CD4-positive, alpha-beta memory T cell (primary cell): ENCODE data around the gene TIMM44. TPM values are rescaled to one million over a fixed set of nuclear protein-coding genes. Genes with fewer than 3 reads are reported as not detected.
"Not testable (repeated sequence)": the region's sequence is repeated elsewhere in the genome, so short reads cannot be mapped to it uniquely, and the experiment has no call there.

Experiments used
- CTCF ChIA-PET: fragments of 350-600 bp; sonication (Branson Sonifier 250); formaldehyde crosslinking; loops from one replicate; lab custom pipeline; 2021; ENCODE audit warnings: inconsistent platforms; ENCODE audit not compliant: partially characterized antibody; lab: Charles Lee
- POLR2A ChIA-PET: fragments of 350-600 bp; sonication (Branson Sonifier 250); formaldehyde crosslinking; loops from one replicate; lab custom pipeline; 2021; ENCODE audit not compliant: partially characterized antibody; lab: Charles Lee
- DNase-seq, 5 donors: peaks; one replicate each; pipeline versions ENCODE4 v3.0.0 to v3.0.0-alpha.2; 2020 to 2022; ENCODE audit warnings: mixed read lengths in 1 of 5
- H3K27ac ChIP-seq: one replicate; pipeline ENCODE4 v1.7.0; 2013; ENCODE audit warnings: low read depth, low read length
- H3K27me3 ChIP-seq: 2 replicates; pipeline ENCODE4 v1.7.0; 2013; ENCODE audit warnings: mild to moderate bottlenecking, low read length, moderate library complexity; ENCODE audit not compliant: insufficient read depth
- H3K36me3 ChIP-seq: 2 replicates; pipeline ENCODE4 v1.7.0; 2013; ENCODE audit warnings: mild to moderate bottlenecking, low read length, moderate library complexity; ENCODE audit not compliant: insufficient read depth
- H3K4me1 ChIP-seq: 2 replicates; pipeline ENCODE4 v1.7.0; 2013; ENCODE audit warnings: mild to moderate bottlenecking, low read length, moderate library complexity; ENCODE audit not compliant: insufficient read depth
- H3K4me3 ChIP-seq, 2 donors: one replicate each; pipeline ENCODE4 v1.7.0; 2013; ENCODE audit warnings: low read length in 2 of 2, mild to moderate bottlenecking in 1 of 2
- H3K9me3 ChIP-seq, 2 donors: one replicate each; pipeline ENCODE4 v1.7.0; 2013; ENCODE audit warnings: low read length in 2 of 2, control low read depth in 1 of 2; ENCODE audit not compliant: control insufficient read depth in 1 of 2
- H3K27ac Mint-ChIP-seq, 7 donors: one replicate each; pipeline ENCODE4 v1.8.0; 2020 to 2021; ENCODE audit warnings: mixed read lengths in 7 of 7, mild to moderate bottlenecking in 6 of 7, inconsistent platforms in 3 of 7, moderate library complexity in 3 of 7
- H3K27me3 Mint-ChIP-seq, 2 donors: one replicate each; pipeline ENCODE4 v1.8.0; 2020 to 2021; ENCODE audit warnings: mixed read lengths in 2 of 2
- H3K36me3 Mint-ChIP-seq, 2 donors: one replicate each; pipeline ENCODE4 v1.8.0; 2020 to 2021; ENCODE audit warnings: mixed read lengths in 2 of 2, inconsistent platforms in 1 of 2, mild to moderate bottlenecking in 1 of 2
- H3K4me1 Mint-ChIP-seq, 4 donors: one replicate each; pipeline ENCODE4 v1.8.0; 2020 to 2021; ENCODE audit warnings: mixed read lengths in 4 of 4, mild to moderate bottlenecking in 1 of 4
- H3K4me3 Mint-ChIP-seq, 8 donors: one replicate each; pipeline ENCODE4 v1.8.0; 2020 to 2021; ENCODE audit warnings: mixed read lengths in 8 of 8, mild to moderate bottlenecking in 7 of 8, moderate library complexity in 6 of 8, inconsistent platforms in 3 of 8
- H3K9me3 Mint-ChIP-seq, 8 donors: one replicate each; pipeline ENCODE4 v1.8.0; 2020 to 2021; ENCODE audit warnings: mixed read lengths in 8 of 8, mild to moderate bottlenecking in 5 of 8, inconsistent platforms in 3 of 8, moderate library complexity in 1 of 8
- intact Hi-C: fragments of 100-400 bp; cut with micrococcal nuclease; formaldehyde crosslinking; loops from one replicate; pipeline ENCODE4 v1.15.1; 2023
- polyA plus RNA-seq, 2 donors: library from polyadenylated mRNA; unstranded; fragments of 300-500 nt; fragmentation: Illumina TruSeq; gene quantifications; one replicate each; pipeline ENCODE4 v1.2.3, GENCODE V29; 2021
- total RNA-seq, 2 experiments: library from RNA; stranded (reverse); gene quantifications; one replicate each; pipeline ENCODE4 v1.2.3, GENCODE V29; 2021

Gene TIMM44
- total and polyA plus RNA-seq, 4 experiments from 2014 or later: 11.6 to 71.9 (median 43.5) TPM

- CTCF ChIA-PET: interaction anchor here (1.1 to 7.3 kb wide), 6 partner anchors 9 to 24 kb away, joined by 3 to 66 read pairs (median 4); partner anchors contain the start of genes MAP2K7 and TIMM44
- peaks cover 52% of the 10 kb centered on the region for H3K4me1 ChIP-seq
Measured at GRCh38 chr19:7918062-7918614, 25.3 kb downstream of the TIMM44 start.

GRCh38 chr19:7917267-7918061 is 26.0 kb downstream of the TIMM44 start:
- H3K4me1 ChIP-seq: peaks cover 52% of the 10 kb centered on the region
- H3K27ac Mint-ChIP-seq: peak overlapping the region in 4 of 7 donors; percentile 22 to 72 (median 36)

More at GRCh38 chr19:7918062-7918614, 25.3 kb downstream of the TIMM44 start:
- intact Hi-C loops, H3K27ac ChIP-seq, DNase-seq, H3K36me3 Mint-ChIP-seq, H3K4me3 ChIP-seq, H3K9me3 Mint-ChIP-seq, H3K9me3 ChIP-seq: not testable (repeated sequence)
- H3K4me1 Mint-ChIP-seq: peaks cover 14 to 53% (median 36%) of the 10 kb centered on the region in 4 donors
- peak overlapping the region in 4 of 7 donors; percentile 22 to 72 (median 36) for H3K27ac Mint-ChIP-seq
- H3K4me3 Mint-ChIP-seq: peak overlapping the region in 7 of 8 donors; percentile 50 to 85 (median 57)
- H3K27me3 ChIP-seq: peaks cover 13% of the 10 kb centered on the region
- H3K27me3 Mint-ChIP-seq: peaks cover 16 to 27% of the 10 kb centered on the region in 2 donors
- H3K36me3 ChIP-seq: peaks cover 15% of the 10 kb centered on the region
- POLR2A ChIA-PET: interaction anchor here (1.1 to 5.6 kb wide), 7 partner anchors 9 to 87 kb away, joined by 4 to 82 read pairs (median 9); partner anchors contain the start of genes ELAVL1, MAP2K7 and TIMM44

GRCh38 chr19:7916955-7917266 is 26.6 kb downstream of the TIMM44 start:
- Histone ChIP-seq H3K9me3 (no peaks in the 10 kb centered on the region), H3K36me3 (peaks cover 2% of the 10 kb centered on the region), H3K27ac (peak overlapping the region; percentile 19), H3K4me3 (peak overlapping the region; percentile 7 to 36), H3K4me1 (peaks cover 48% of the 10 kb centered on the region), H3K27me3 (peaks cover 13% of the 10 kb centered on the region)
- CTCF ChIA-PET: interaction anchor here (1.1 to 7.3 kb wide), 3 partner anchors 8 to 26 kb away, joined by 3 to 66 read pairs (median 5); partner anchors contain the start of gene TIMM44
- H3K4me3 Mint-ChIP-seq: peak overlapping the region; percentile 77 to 89 (median 85)
- peak overlapping the region in 4 of 7 donors; percentile 41 to 69 (median 58) for H3K27ac Mint-ChIP-seq
- peaks cover 8 to 10% of the 10 kb centered on the region in 2 donors for H3K36me3 Mint-ChIP-seq
- H3K4me1 Mint-ChIP-seq: peaks cover 14 to 47% (median 31%) of the 10 kb centered on the region in 4 donors
- H3K27me3 Mint-ChIP-seq: peaks cover 16 to 27% of the 10 kb centered on the region in 2 donors
- peaks cover 0 to 4% (median 0%) of the 10 kb centered on the region in 8 donors for H3K9me3 Mint-ChIP-seq
- intact Hi-C loops: no loop called here
- POLR2A ChIA-PET: interaction anchor here (1.7 to 5.6 kb wide), 6 partner anchors 9 to 88 kb away, joined by 5 to 82 read pairs (median 14); partner anchors contain the start of genes ELAVL1, MAP2K7 and TIMM44
- DNase-seq: peak in 1 of 5 donors; percentile 19

More at GRCh38 chr19:7917267-7918061, 26.0 kb downstream of the TIMM44 start:
- Histone ChIP-seq H3K9me3 (no peaks in the 10 kb centered on the region), H3K36me3 (peaks cover 8% of the 10 kb centered on the region), H3K27me3 (peaks cover 13% of the 10 kb centered on the region), H3K4me3 (peak overlapping the region; percentile 7 to 36), H3K27ac (peak overlapping the region; percentile 19)
- Mint-ChIP-seq H3K36me3 (peaks cover 5 to 8% of the 10 kb centered on the region in 2 donors), H3K27me3 (peaks cover 16 to 27% of the 10 kb centered on the region in 2 donors), H3K9me3 (peaks cover 0 to 4% (median 0%) of the 10 kb centered on the region in 8 donors), H3K4me3 (peak overlapping the region; percentile 77 to 89 (median 86)), H3K4me1 (peaks cover 14 to 50% (median 34%) of the 10 kb centered on the region in 4 donors)
- DNase-seq: peak; percentile 46 to 70 (median 52)
- intact Hi-C loops: no loop called here
- ChIA-PET CTCF (interaction anchor here (1.1 to 7.3 kb wide), 6 partner anchors 9 to 25 kb away, joined by 3 to 66 read pairs (median 4); partner anchors contain the start of genes MAP2K7 and TIMM44), POLR2A (interaction anchor here (1.1 to 5.6 kb wide), 7 partner anchors 9 to 88 kb away, joined by 4 to 82 read pairs (median 9); partner anchors contain the start of genes ELAVL1, MAP2K7 and TIMM44)

DNA sequence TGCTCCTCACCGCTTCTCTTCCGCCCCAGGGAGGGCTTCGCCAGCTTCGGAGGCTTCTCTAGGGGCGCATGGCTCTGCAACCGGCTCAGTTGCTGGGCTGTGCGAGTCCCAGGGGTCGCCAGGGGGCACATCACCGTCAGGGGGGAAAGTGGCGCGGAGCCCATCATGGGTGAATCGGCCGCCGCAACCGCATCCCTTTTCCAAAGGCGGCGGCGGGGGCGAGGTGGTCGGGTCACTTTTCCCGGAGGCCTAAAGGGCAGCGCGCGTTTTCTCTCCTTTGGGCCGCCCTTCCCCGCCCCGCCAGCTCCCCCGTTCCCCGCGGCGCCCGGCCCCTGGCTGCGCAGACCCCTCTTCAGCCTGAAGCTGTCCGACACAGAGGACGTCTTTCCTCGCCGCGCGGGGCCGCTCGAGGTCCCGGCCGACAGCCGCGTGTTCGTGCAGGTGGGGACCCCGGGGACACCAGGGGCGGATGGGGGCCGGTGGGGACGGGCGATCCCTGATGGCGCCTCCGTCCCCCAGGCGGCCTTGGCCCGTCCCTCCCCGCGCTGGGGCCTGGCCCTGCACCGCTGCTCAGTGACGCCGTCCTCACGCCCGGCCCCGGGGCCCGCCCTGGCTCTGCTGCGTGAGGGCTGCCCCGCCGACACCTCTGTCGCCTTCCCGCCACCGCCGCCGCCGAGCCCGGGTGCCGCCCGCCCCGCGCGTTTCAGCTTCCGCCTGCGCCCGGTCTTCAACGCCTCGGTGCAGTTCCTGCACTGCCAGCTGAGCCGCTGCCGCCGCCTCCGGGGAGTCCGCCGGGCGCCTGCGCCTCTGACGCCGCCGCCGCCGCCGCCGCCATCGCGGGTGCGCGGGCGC is 27.1 kb downstream of the TIMM44 start:
- peak; percentile 51 to 69 (median 58) for DNase-seq
- no peaks in the 10 kb centered on the region for H3K9me3 ChIP-seq
- ChIA-PET POLR2A (interaction anchor here (1.3 to 5.6 kb wide), 8 partner anchors 8 to 89 kb away, joined by 5 to 82 read pairs (median 10); partner anchors contain the start of genes ELAVL1, MAP2K7 and TIMM44), CTCF (interaction anchor here (1.4 to 7.3 kb wide), 2 partner anchors 8 to 26 kb away, joined by 5 to 66 read pairs; partner anchors contain the start of gene TIMM44)
- peaks cover 42% of the 10 kb centered on the region for H3K4me1 ChIP-seq
- H3K36me3 ChIP-seq: no peaks in the 10 kb centered on the region
- peak overlapping the region in 1 of 2 donors; percentile 36 for H3K4me3 ChIP-seq
- Mint-ChIP-seq H3K27me3 (peaks cover 16 to 27% of the 10 kb centered on the region in 2 donors), H3K27ac (peak overlapping the region in 1 of 7 donors; percentile 65), H3K36me3 (peaks cover 12 to 15% of the 10 kb centered on the region in 2 donors), H3K4me1 (peaks cover 14 to 43% (median 29%) of the 10 kb centered on the region in 4 donors), H3K9me3 (peaks cover 0 to 4% (median 0%) of the 10 kb centered on the region in 8 donors), H3K4me3 (peak overlapping the region; percentile 43 to 89 (median 60))
- peaks cover 13% of the 10 kb centered on the region for H3K27me3 ChIP-seq
- intact Hi-C loops: no loop called here
- H3K27ac ChIP-seq: no peak overlapping the region

- peak in 2 of 5 donors; percentile 16 to 31 for DNase-seq
- Mint-ChIP-seq H3K4me3 (peak overlapping the region; percentile 35 to 72 (median 66)), H3K27me3 (peaks cover 16 to 27% of the 10 kb centered on the region in 2 donors), H3K27ac (peak overlapping the region in 1 of 7 donors; percentile 57), H3K9me3 (peaks cover 0 to 3% (median 0%) of the 10 kb centered on the region in 8 donors), H3K4me1 (peaks cover 12 to 36% (median 25%) of the 10 kb centered on the region in 4 donors), H3K36me3 (peaks cover 18 to 21% of the 10 kb centered on the region in 2 donors)
- H3K4me3 ChIP-seq: no peak overlapping the region
- no peak overlapping the region for H3K27ac ChIP-seq
- POLR2A ChIA-PET: interaction anchor here (1.3 to 5.3 kb wide), 5 partner anchors 7 to 90 kb away, joined by 6 to 21 read pairs (median 12); partner anchors contain the start of genes ELAVL1, MAP2K7 and TIMM44
- H3K9me3 ChIP-seq: no peaks in the 10 kb centered on the region
- intact Hi-C loops: no loop called here
- H3K27me3 ChIP-seq: peaks cover 13% of the 10 kb centered on the region
- peaks cover under 1% of the 10 kb centered on the region for H3K36me3 ChIP-seq
- peaks cover 38% of the 10 kb centered on the region for H3K4me1 ChIP-seq
- CTCF ChIA-PET: no interaction called here
Measured at GRCh38 chr19:7915250-7916102, 28.0 kb downstream of the TIMM44 start.
